NB4 (cell line): ENCODE results near the gene ARL14.

Experiments used
- DNase-seq: peaks from one replicate; pipeline ENCODE4 v3.0.0; 2010; ENCODE audit warnings: low read depth
- H3K4me3 ChIP-seq: one replicate; pipeline ENCODE4 v1.5.1; 2011; ENCODE audit warnings: mild to moderate bottlenecking, low read depth, low read length, moderate library complexity
- CTCF ChIP-seq: IDR thresholded peaks from one replicate; pipeline ENCODE4 v1.5.1; 2012; ENCODE audit warnings: low read depth, low read length
- MAX ChIP-seq: IDR thresholded peaks from 2 replicates; pipeline ENCODE4 v1.6.1; 2011; ENCODE audit warnings: low read depth, low read length
- MYC ChIP-seq: IDR thresholded peaks from 2 replicates; pipeline ENCODE4 v1.6.1; 2011; ENCODE audit warnings: low read depth, low read length
- POLR2A ChIP-seq: IDR thresholded peaks from 2 replicates; pipeline ENCODE4 v1.6.1; 2011; ENCODE audit warnings: mild to moderate bottlenecking; ENCODE audit not compliant: insufficient read length; ENCODE audit errors: extremely low read depth

Gene ARL14

GRCh38 chr3:160649596-160649995, 27.4 kb upstream of the ARL14 start:
- no peak for DNase-seq
- no peak overlapping the region for H3K4me3 ChIP-seq
- TF ChIP-seq MAX = no peak
- TF ChIP-seq CTCF = no peak
- no peak for TF ChIP-seq MYC
- TF ChIP-seq POLR2A = no peak

- H3K4me3 ChIP-seq = no peak overlapping the region
- no peak for TF ChIP-seq POLR2A
- TF ChIP-seq MAX = no peak
- no peak for TF ChIP-seq MYC
- no peak for TF ChIP-seq CTCF
- DNase-seq = no peak
Measured at GRCh38 chr3:160653512-160653911, 23.4 kb upstream of the ARL14 start.

GRCh38 chr3:160660902-160661301, 16.1 kb upstream of the ARL14 start:
- no peak for TF ChIP-seq CTCF
- TF ChIP-seq POLR2A = no peak
- no peak for TF ChIP-seq MYC
- TF ChIP-seq MAX = no peak
- H3K4me3 ChIP-seq = no peak overlapping the region
- no peak for DNase-seq

- DNase-seq = no peak
- no peak overlapping the region for H3K4me3 ChIP-seq
- TF ChIP-seq CTCF = no peak
- TF ChIP-seq MYC = no peak
- no peak for TF ChIP-seq POLR2A
- TF ChIP-seq MAX = no peak
Measured at GRCh38 chr3:160661660-160662059, 15.3 kb upstream of the ARL14 start.

GRCh38 chr3:160665231-160665630, 11.7 kb upstream of the ARL14 start:
- TF ChIP-seq MYC (no peak), CTCF (no peak), POLR2A (no peak), MAX (no peak)
- DNase-seq = no peak
- no peak overlapping the region for H3K4me3 ChIP-seq
